Prostate gland (tissue), 2 donors: ENCODE results near the gene TGFBRAP1.

Source experiments
- POLR2A ChIP-seq: fragments of 450-650 bp; IDR thresholded peaks from one replicate; pipeline ENCODE4 v1.6.1; 2016; ENCODE audit warnings: antibody characterized with exemption, mild to moderate bottlenecking
- POLR2AphosphoS5 ChIP-seq: sonication (generic); formaldehyde crosslinking; IDR thresholded peaks from one replicate; pipeline ENCODE4 v1.6.1; 2017; ENCODE audit warnings: antibody characterized with exemption
- TF ChIP-seq, protein P1 (sequence below), 4 experiments: fragments of 200-600 bp in 2 of 4; fragments of 450-650 bp in 2 of 4; sonication (generic) in 2 of 4; IDR thresholded peaks; 1 replicate in 3 of 4; 2 replicates in 1 of 4; pipeline ENCODE4 v1.5.1; 2016 to 2019; ENCODE audit warnings: antibody characterized with exemption in 4 of 4, mild to moderate bottlenecking in 2 of 4, moderate library complexity in 2 of 4

DNA sequence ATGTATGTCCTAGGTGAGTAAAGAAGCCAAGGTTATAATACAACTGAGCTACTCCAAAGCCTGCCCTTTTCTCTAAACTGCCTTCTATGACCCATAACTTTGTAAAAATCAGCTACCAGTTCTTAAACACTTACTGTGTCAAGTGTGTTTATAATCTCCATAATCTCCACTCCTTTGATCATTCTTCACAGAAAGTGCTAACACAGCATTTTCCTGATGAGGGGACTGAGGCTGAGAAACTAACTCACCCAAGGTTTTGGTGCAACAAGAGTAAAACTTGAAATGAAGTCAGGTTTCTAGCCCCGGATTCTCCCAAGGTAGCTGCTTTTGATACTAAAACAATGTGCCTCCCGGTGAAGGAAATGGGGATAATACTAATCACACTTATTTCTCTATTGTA, 5.9 kb upstream of the TGFBRAP1 start:
- TF ChIP-seq POLR2A (no peak), POLR2AphosphoS5 (no peak)
- TF ChIP-seq, protein P1, sequence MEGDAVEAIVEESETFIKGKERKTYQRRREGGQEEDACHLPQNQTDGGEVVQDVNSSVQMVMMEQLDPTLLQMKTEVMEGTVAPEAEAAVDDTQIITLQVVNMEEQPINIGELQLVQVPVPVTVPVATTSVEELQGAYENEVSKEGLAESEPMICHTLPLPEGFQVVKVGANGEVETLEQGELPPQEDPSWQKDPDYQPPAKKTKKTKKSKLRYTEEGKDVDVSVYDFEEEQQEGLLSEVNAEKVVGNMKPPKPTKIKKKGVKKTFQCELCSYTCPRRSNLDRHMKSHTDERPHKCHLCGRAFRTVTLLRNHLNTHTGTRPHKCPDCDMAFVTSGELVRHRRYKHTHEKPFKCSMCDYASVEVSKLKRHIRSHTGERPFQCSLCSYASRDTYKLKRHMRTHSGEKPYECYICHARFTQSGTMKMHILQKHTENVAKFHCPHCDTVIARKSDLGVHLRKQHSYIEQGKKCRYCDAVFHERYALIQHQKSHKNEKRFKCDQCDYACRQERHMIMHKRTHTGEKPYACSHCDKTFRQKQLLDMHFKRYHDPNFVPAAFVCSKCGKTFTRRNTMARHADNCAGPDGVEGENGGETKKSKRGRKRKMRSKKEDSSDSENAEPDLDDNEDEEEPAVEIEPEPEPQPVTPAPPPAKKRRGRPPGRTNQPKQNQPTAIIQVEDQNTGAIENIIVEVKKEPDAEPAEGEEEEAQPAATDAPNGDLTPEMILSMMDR (IDR thresholded peaks at IDR 0.05): no peak
